SIG-M5 (cell line): ENCODE data around the gene ARTN.

Source experiments
- DNase-seq: peaks from one replicate; lab custom pipeline; 2025; lab: John Stamatoyannopoulos, UW

ARTN gene

DNA sequence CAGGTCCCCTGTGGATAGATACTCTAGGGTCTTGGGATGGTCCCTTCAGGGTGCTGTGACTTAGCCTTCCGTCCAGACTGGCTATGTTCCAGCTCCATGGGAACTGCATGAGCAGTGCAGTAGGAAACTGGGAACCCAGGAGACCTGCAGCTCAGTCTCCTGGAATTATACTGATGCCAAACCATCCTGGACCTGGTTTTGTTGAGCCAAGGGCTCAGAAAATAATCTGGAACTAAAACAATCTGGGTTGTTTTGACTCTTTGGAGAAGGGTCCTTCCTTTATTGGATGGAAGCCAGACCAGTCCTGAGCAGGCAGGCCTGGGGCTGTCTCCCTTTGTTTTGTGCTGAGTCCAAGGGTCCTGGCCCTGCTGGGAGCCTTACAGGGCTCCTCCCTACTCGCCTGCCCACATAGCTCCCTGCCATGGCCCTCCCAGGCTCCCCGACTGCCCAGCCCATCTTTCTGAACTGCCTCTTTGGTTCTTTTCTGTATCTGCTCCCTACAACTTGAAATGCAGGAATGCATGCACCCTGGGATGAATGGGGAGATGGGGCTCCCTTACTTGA lies 14.4 kb downstream of the ARTN start:
- DNase-seq, result no peak

DNA sequence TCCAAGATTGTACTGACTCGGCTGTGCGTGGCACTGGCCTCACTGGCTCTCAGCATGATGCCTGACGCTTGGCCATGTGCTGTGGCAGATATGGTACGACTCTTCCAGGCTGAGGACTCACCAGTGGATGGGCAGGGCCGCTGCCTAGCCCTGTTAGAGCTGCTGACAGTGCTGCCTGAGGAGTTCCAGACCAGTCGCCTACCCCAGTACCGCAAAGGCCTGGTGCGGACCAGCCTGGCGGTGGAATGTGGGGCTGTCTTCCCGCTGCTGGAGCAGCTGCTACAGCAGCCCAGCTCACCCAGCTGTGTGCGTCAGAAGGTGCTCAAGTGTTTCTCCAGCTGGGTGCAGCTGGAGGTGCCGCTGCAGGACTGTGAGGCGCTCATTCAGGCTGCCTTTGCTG lies 16.1 kb downstream of the ARTN start:
- DNase-seq, result no peak

DNA sequence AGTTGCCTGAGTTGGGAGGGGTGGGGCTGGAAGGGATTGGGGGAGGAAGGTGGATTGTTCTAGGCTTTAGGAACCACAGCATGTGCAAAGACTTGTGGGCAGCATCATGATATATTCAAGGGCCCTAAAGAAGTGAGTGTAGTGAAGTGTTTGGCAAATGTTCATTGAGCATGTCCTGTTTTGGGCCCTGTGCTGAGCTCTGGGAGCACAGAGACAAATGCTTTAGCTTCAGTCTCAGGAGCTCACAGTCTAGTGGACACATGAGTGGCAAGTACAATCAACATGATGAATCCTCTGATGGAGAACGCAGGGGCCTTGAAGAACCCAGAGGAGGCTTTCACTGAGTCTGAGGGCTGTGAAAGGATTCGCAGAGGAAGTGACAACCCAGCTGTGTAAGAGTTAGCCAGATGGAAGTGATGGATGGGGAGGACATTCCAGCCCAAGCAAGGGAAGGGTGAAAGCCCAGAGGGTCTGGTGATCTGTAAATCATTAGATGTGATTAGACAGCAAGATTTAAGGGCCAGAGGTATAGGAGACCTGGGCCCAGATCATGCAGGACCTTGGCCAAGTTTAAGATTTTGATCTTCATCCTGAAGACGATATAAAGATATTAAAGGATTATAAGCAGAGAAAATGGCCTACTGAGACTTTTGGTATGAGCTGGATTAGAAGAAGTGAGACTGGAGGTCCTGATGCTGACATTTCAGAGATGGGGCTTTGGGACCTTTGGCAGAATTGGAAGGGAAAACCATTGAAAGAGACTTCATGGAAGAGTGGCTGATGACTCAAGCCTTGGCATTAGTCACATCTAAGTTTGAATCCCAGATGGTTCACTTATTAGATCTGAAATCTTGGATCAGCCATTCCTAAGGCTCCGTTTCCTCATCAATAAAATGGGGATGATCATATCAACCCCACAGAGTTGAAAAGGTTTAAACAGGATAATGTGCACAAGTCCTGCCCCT lies 17.7 kb downstream of the ARTN start:
- no peak for DNase-seq

DNA sequence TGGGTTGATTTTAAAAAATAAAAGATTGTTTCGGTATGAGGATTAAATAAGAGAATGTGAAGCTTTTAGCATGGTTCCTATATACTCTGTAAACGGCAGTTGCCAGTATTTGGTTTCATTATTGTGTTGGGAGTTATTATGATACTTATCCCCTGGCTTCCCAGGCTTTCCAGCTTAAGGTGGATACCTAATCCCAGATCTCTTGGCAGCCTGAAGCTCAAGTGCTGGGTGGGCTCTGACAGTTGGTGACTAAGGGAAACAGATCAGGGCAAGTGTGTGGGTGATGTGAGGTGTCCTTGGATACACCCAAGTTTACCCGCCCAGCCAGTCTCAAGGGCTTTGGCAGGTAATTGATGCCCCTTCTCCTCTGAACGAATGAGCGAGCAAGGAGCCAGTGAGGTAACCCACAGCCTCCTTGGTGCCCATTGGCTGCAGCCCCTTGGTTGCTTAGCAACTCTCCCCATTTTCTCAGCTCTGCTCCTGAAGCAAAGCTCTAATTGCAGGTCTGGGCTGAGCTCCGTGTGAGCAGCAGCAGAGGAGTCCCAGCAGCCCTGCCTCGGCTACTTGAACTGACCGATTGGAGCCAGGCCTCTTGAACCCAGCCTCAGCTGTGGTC lies 19.2 kb downstream of the ARTN start:
- DNase-seq, result no peak

DNA sequence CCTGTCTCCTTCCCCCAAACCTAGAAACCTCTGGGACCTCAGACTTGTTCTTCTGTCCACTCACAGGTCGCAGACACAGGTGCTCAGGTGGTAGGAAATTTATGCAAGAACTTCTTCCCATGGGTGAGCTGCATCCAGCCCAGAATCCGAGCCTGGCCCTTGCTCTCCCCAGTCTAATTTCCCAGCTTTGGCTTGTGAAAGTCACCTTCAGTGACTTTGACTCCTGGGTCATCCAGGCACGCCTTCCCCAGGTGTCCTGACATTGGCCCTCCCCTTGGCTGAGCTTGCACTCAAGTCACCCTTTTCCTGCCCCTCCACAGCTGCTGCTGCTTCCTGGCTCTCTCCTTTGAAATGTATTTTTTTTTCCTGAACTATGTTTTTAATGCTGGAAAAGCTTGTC lies 19.8 kb downstream of the ARTN start:
- no peak for DNase-seq

DNA sequence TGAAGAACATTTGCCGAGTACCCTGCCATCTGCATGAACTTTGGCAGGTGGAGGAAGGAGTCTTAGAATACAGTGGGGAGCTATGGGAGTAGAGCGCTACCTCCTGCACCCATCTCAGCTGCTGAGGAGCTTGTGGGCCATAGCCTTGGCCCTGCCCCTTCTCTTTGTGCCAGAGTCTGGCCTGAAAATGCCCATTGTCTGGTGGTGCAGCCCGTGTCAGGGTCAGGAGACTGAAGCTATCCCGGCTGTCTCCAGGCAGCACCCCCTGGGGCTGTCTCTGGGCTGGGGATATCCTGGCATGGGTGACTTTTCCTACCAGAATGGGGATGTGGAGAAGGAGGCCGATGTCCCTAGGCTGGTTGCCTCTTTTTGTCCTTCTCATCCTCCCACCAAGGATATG lies 20.4 kb downstream of the ARTN start:
- DNase-seq, result no peak

DNA sequence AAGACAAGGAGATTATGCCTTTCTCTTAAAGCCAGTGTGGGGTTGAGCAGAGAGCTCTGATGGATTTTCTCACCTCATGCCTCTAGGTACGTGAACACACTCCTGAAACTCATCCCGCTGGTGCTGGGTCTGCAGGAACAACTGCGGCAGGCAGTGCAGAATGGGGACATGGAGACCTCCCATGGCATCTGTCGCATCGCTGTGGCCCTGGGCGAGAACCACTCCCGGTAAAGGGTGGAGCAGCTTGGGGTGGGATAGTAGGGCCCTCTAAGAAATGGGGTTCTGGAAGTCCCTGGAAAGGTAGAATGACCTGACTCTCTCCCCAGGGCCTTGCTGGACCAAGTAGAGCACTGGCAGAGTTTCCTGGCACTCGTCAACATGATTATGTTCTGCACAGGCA lies 22.6 kb downstream of the ARTN start:
- DNase-seq, result no peak

DNA sequence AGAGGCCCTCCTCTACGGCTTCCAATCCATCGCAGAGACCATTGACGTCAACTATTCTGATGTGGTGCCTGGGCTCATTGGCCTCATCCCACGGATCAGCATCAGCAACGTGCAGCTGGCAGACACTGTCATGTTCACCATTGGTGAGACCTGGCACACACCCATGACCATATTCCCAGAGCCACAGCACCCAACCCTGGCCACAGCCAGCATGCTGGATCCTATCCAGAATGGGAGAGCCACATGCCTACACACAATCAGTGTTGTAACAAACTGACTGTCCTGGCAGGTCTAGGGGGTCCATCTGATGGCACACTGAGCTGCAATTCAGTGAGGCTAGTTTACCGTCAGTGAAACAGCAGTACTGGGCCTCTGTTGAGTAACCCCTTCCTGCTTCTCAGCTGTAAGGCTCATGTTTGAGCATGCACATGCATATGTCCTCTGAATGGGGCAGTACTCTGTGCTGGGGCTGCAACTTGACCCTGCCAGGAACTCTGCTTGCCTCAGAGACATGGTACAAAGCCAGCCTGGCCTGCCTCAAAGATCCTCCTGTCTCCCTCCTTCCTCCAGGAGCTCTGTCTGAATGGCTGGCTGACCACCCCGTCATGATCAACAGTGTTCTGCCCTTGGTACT lies 23.9 kb downstream of the ARTN start:
- no peak for DNase-seq

DNA sequence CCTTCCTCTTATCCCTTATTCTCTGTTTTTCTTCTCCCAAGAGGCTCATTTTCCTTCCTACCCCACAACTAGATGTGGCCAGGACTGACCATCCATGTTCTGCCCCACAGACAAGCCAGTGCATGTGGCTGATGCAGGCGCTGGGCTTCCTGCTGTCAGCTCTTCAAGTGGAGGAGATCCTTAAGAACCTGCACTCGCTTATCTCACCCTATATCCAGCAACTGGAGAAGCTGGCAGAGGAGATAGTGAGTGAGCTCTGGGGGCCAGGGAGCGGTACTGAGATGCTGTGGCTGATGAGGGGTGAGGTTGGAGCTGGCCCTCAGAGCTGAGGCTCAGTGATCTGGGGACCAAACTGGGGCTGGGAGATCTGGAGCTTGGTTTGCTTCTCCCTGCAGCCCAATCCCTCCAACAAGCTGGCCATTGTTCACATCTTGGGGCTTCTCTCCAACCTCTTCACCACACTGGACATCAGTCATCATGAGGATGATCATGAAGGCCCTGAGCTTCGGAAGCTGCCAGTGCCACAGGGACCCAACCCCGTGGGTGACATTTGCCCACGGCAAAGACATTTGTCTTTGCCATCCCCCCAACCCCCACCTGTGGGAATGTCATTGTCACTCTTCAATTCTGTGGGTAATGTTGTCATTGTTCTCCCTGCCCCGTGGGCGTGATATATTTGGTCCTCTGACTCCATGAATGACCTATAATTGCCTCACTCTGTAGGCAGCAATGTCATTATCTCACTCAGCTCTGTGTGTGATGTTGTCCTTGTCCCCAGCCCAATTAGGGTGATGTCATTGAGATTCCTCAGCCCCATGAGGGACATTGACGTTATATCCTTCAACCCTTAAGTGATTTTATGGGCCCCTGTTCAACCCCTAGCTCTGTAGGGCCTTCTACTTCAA lies 25.0 kb downstream of the ARTN start:
- no peak for DNase-seq

DNA sequence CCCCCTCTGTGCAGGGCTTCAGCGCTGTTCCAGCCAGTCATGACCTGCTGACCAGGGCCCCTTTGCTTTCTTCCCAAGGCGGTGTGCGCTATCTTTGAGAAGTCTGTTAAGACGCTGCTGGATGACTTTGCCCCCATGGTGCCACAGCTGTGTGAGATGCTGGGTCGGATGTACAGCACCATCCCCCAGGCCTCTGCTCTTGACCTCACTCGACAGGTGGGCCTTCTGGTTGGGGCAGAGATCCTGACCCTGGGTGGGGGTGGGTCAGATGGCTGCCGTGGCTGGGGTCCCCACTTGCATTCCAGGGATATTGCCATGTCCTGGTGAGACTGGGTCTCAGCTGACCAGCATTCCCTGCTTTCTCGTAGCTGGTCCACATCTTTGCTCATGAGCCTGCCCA lies 27.2 kb downstream of the ARTN start:
- DNase-seq, result no peak

DNA sequence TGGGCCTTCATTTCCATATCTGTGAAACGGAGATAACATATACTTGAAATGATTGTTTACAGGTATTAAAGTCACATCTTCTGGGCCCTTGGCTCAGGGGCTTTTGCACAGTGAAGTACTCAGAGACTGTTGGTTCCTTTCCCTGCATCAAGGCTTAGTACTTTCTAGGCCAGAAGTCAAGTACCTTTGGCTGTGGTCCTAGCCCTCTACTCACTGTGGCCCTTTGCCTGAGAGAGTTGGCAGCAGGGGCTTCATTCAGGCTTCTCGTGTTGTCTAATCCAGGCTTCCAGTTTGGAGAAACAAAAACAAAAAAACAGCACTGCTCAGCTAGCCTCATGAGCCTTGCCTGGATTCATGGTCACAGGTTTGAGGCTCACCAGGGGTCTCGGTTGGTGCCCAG lies 28.1 kb downstream of the ARTN start:
- DNase-seq, result no peak

DNA sequence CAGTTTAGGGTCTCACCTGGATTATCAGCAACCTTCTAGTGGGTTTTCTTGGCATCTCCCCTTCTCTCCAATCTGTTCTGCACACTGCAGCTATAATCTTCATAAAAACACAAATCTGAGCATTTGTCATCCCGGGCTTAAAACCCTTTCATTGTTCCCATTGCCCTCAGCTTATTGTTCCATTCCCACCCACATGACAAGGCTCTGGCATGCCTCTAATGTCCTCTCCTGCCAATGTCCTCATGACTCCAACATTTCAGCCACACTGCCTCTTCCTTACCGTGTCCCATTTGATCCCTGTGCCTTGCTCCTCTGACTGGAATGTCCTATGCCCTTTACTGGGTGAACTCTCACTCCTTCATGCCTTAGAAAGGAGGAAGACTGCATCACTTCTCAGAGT lies 28.7 kb downstream of the ARTN start:
- no peak for DNase-seq

DNA sequence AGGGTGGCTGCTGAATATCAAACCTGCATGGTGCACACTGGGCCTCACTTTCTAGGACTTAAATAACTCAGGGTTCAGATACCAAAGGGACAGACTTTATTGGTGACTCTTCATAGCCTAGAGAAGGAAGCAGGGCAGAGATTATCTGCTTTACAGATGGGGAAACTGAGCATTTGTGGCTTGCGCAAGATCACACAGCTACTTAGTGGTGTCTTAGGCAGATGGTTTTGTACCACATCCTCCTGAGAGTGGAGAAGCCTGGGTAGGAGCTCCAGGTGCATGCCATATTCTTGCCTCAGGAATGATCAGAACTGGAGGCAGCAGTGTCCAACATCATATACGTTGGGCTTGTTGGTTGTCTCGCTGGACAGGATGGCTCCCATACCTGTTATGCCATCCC lies 29.4 kb downstream of the ARTN start:
- no peak for DNase-seq

DNA sequence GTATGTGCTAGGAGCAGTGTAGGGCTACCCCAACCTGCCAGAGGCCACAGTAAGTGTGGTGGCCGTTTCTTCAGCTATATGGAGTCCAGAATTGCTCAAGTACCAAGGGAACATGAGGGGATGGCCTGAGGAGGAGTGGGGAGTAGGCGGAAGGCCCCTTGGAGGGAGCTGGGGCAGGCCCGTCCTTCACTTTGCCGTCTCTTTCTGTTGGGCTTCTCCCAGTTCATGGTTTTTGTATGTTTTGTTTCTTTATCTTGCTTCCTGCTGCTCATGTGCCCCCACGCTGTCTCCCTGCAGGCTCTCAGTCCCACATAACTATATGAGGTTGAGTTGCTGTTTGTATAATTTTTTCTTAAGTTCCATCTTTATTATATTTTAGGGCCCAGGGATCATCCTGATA lies 30.3 kb downstream of the ARTN start:
- DNase-seq, result no peak

DNA sequence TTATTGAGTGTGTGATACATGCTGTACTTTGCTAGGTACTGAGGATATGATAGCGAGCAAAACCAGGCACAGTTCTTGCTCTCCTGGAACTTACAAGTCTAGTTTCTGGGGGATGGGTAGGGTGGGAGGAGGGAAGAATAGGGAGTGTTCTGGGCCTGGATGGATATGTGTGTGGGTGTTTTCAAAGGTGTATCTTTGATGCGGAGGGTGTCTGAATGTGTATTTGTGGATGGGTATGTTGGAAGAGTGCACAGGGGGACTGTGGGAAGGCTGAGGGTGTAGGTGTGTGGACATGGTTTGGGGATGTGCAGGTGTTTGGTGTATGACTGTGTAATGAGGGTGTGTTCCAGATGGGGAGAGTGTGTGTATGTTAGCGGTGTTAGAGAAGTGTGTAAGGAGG lies 31.7 kb downstream of the ARTN start:
- DNase-seq, result no peak

DNA sequence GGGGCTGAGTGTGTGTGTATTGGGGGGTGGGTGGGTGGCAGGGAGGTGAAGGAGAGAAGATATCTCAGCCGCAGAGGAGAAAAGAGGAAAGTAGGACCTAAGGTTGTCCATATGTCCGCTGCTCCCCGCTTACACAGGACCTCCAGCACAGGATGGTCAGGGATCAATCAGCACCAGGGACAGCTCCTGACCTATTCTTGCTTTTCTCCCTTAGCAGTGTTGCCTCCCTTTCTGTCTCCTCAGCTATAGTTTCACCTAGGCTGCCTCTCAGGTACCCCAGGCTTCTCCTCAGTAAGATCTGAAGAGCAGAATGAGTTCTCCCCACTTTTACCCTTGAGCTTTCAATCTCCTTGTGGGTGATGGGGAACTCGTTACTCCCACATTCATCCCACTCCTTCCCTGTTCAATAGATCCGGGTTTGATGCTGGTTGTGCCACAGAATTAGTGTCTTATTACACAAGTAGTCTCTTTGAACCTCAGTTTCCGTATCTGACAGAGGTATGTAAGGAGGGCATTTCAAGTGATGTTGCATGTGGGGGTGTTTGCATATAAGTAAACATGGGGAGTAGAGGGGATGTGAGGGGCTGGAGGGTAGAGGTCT lies 34.8 kb downstream of the ARTN start:
- no peak for DNase-seq

DNA sequence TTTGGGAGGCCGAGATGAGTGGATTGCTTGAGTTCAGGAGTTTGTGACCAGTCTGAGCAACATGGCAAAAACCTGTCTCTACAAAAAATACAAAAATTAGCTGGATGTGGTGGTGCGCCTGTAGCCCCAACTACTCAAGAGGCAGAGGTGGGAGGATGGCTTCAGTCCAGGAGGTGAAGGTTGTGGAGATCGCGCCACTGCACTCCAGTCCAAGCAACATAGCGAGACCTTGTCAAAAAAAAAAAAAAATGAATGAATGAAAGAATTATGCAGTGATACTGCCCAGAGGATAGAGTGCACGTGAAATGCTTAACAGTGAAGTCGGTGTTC lies 35.8 kb downstream of the ARTN start:
- DNase-seq, result no peak

DNA sequence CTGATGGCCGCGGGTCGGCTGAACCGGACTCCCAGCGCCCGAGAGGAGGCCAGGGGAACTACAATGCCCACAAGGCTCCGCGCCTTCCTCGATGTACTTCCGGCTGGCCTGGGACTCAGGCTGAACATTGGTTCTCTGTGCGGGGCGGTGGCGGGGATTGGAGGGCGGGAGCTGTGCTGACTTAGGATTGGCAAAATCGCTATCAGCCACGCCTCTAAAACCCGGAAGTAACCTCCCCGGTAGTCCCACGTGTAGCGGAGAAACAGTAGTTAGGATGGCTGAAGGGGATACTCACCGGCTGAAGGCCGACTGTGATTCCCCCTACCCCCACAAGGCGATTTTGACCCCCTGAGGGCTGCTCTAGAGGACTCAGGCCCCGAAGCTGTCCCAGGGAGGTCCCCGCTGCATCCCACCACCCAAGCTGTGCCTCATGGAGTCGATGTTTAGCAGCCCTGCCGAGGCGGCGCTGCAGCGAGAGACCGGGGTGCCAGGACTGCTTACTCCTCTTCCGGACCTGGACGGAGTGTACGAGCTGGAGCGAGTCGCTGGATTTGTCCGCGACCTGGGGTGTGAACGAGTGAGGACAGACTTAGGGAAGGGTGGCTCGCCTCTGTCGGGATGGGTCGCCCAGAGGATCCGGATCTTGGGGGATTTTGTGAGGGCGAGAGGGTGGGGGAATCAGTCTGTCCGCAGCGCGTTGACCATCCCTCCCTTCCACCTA lies 36.3 kb downstream of the ARTN start, which contains the start of gene DPH2:
Gene DPH2 (plus strand): TSS at position 265 of the 721 bp plus-strand sequence. CDS start 166 bp downstream, at position 431.
- DNase-seq, result peak; percentile 78

DNA sequence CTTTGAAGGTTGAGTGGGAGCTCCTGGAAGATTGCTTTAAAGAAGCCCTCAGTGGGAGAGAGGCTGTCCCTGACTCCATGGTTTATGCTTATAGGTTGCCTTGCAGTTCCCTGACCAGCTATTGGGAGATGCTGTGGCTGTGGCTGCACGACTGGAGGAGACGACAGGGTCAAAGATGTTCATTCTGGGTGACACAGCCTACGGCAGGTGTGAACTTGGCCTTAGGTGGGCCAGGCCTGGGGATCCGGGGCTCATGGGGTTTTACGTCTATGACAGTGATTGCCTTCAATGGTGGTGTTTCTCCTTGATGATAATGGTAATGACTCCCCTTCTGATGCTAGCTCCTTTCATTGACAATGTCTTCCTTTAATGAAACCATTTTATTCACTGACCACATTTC lies 36.9 kb downstream of the ARTN start:
- DNase-seq, result no peak

DNA sequence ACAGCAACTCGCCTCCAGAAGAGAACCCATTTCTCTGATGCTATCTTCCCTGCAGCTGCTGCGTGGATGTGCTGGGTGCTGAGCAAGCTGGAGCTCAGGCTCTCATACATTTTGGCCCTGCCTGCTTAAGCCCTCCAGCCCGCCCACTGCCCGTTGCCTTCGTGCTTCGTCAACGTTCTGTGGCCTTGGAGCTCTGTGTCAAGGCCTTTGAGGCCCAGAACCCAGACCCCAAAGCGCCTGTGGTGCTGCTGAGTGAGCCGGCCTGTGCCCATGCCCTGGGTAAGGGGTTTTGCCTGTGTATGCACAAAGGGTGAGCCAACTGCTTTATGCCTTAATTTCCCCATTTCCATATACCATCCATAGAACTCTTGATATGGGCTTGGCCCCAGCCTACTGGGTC lies 37.3 kb downstream of the ARTN start:
- no peak for DNase-seq
